B cell (primary cell): ENCODE results near the gene NAB1.

Experiments
- EZH2 ChIP-seq: IDR thresholded peaks from 2 replicates; pipeline ENCODE4 v1.6.1; 2012; ENCODE audit warnings: borderline replicate concordance, low read depth, mild to moderate bottlenecking, moderate library complexity, low read length; ENCODE audit not compliant: insufficient read depth, poor library complexity, severe bottlenecking
- TF ChIP-seq, protein P1 (sequence below): fragments of 200-600 bp; IDR thresholded peaks from one replicate; pipeline ENCODE4 v1.8.0; 2022; ENCODE audit warnings: antibody characterized with exemption, mild to moderate bottlenecking

DNA sequence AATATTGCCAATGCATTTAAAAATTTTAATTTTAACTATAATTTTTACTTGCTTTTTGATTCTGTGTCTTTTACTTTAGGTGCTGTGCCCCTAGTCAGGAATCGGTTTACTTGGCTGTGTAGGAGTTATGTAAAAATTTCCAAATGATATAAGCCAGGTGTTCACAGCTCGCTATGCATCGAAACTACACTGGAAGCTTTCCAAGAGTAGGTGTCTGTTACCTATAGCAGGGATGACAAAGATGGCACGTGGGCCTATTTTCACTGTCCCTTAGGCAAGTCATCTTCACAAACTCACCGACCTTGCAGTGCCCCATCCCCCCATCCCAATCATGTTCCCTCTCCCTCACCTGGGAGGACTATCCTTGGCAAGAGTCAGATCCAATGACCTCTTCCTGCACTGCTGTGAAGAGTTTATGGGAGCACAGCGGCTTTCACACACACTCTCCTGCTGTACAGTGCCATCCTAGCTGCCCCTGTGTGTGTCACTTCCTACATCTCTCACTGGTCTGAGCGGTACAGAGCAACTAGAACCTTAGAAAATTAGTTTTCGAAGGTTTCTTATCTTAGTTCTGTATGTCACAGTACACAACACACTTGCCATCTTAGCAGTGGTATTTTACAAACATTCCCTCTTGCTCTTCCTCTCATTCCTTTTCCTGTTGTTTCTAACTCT lies 49.2 kb upstream of the NAB1 start:
- TF ChIP-seq, protein P1, sequence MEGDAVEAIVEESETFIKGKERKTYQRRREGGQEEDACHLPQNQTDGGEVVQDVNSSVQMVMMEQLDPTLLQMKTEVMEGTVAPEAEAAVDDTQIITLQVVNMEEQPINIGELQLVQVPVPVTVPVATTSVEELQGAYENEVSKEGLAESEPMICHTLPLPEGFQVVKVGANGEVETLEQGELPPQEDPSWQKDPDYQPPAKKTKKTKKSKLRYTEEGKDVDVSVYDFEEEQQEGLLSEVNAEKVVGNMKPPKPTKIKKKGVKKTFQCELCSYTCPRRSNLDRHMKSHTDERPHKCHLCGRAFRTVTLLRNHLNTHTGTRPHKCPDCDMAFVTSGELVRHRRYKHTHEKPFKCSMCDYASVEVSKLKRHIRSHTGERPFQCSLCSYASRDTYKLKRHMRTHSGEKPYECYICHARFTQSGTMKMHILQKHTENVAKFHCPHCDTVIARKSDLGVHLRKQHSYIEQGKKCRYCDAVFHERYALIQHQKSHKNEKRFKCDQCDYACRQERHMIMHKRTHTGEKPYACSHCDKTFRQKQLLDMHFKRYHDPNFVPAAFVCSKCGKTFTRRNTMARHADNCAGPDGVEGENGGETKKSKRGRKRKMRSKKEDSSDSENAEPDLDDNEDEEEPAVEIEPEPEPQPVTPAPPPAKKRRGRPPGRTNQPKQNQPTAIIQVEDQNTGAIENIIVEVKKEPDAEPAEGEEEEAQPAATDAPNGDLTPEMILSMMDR = no peak
- TF ChIP-seq EZH2 = no peak
